Measurements from ENCODE around the gene IL18RAP. TPM values are rescaled to one million over a fixed set of nuclear protein-coding genes. Genes with fewer than 3 reads are reported as not detected.

Gene IL18RAP
- total RNA-seq, 1 donor from 2014 or later: not detected

GRCh38 chr2:102421890-102422759, 835 bp upstream of the IL18RAP start:
- H3K36me3 Mint-ChIP-seq (ENCODE audit: low read depth, unreplicated experiment): no peaks in the 10 kb centered on the region
- no peak overlapping the region for H3K27ac Mint-ChIP-seq (ENCODE audit: unreplicated experiment)
- peaks cover 2% of the 10 kb centered on the region for H3K4me1 Mint-ChIP-seq (ENCODE audit: unreplicated experiment)
- no peaks in the 10 kb centered on the region for H3K9me3 Mint-ChIP-seq (ENCODE audit: unreplicated experiment)
- TF ChIP-seq CTCF (IDR thresholded peaks at IDR 0.05; ENCODE audit: unreplicated experiment): no peak
- peak overlapping the region; percentile 19 for H3K4me3 Mint-ChIP-seq (ENCODE audit: unreplicated experiment)
- DNase-seq (ENCODE audit: low spot score): no peak
- peaks cover 4% of the 10 kb centered on the region for H3K27me3 Mint-ChIP-seq (ENCODE audit: unreplicated experiment)

- TF ChIP-seq CTCF (IDR thresholded peaks at IDR 0.05; ENCODE audit: unreplicated experiment): no peak
- Mint-ChIP-seq H3K4me1 (ENCODE audit: unreplicated experiment) (peaks cover 2% of the 10 kb centered on the region), H3K4me3 (ENCODE audit: unreplicated experiment) (no peak overlapping the region), H3K9me3 (ENCODE audit: unreplicated experiment) (no peaks in the 10 kb centered on the region), H3K36me3 (ENCODE audit: low read depth, unreplicated experiment) (no peaks in the 10 kb centered on the region), H3K27ac (ENCODE audit: unreplicated experiment) (no peak overlapping the region), H3K27me3 (ENCODE audit: unreplicated experiment) (peaks cover 4% of the 10 kb centered on the region)
- no peak for DNase-seq (ENCODE audit: low spot score)
These were observed 408 bp downstream of the IL18RAP start for GRCh38 chr2:102423368-102423767.

- no peak for TF ChIP-seq CTCF (IDR thresholded peaks at IDR 0.05; ENCODE audit: unreplicated experiment)
- no peak overlapping the region for H3K27ac Mint-ChIP-seq (ENCODE audit: unreplicated experiment)
These were observed 1.8 kb downstream of the IL18RAP start for GRCh38 chr2:102424754-102425153.

GRCh38 chr2:102425441-102426132, 2.6 kb downstream of the IL18RAP start:
- no peak overlapping the region for H3K4me3 Mint-ChIP-seq (ENCODE audit: unreplicated experiment)
- H3K27me3 Mint-ChIP-seq (ENCODE audit: unreplicated experiment): peaks cover 4% of the 10 kb centered on the region
- H3K36me3 Mint-ChIP-seq (ENCODE audit: low read depth, unreplicated experiment): no peaks in the 10 kb centered on the region

More at GRCh38 chr2:102424754-102425153, 1.8 kb downstream of the IL18RAP start:
- Mint-ChIP-seq H3K4me3 (ENCODE audit: unreplicated experiment) (no peak overlapping the region), H3K9me3 (ENCODE audit: unreplicated experiment) (no peaks in the 10 kb centered on the region), H3K36me3 (ENCODE audit: low read depth, unreplicated experiment) (no peaks in the 10 kb centered on the region), H3K4me1 (ENCODE audit: unreplicated experiment) (no peaks in the 10 kb centered on the region), H3K27me3 (ENCODE audit: unreplicated experiment) (peaks cover 4% of the 10 kb centered on the region)
- no peak for DNase-seq (ENCODE audit: low spot score)

More at GRCh38 chr2:102425441-102426132, 2.6 kb downstream of the IL18RAP start:
- H3K9me3 Mint-ChIP-seq (ENCODE audit: unreplicated experiment): no peaks in the 10 kb centered on the region
- no peak for TF ChIP-seq CTCF (IDR thresholded peaks at IDR 0.05; ENCODE audit: unreplicated experiment)
- H3K27ac Mint-ChIP-seq (ENCODE audit: unreplicated experiment): no peak overlapping the region
- no peak for DNase-seq (ENCODE audit: low spot score)
- no peaks in the 10 kb centered on the region for H3K4me1 Mint-ChIP-seq (ENCODE audit: unreplicated experiment)
